ENCODE measurements around the gene KCNQ2. TPM values are rescaled to one million over a fixed set of nuclear protein-coding genes. Genes with fewer than 3 reads are reported as not detected.

Gene KCNQ2
- total RNA-seq, 1 donor from 2014 or later = 11.5 TPM

DNA sequence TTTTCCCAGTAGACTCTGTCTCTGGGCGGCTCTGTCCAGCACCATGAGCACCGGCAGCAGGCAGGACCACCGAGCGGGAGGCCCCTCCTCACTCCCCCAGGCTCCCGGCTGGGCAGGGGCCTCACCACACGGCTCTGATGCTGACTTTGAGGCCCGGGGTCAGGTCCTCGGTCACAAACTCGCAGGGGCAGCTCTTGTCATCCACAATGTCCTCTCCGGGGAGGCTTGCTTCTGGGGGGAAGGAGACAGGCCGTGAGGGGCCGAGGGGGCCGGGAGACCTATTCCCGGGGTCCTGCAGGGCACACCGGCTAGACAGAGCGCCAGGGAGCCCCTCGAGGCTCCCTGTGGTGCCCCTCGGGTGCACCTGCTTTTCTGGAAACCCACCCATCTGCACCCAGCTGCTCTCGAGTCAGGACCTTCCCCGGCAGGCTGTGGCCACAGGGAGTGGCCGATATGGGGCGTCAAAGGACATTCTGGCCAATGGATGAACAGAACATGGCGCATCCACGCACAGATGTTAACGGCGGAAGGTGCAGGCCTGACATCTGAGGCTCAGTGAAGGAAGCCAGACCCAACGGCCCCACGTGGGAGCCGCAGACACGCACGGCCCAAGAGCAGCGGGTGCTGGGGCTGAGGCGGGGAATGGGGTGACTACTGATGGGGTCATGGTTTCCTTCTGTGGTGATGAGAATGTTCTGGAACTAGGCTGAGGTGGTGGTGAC, 58.3 kb downstream of the KCNQ2 start:
- H3K27ac ChIP-seq (ENCODE audit: low read depth, low read length) = no peak overlapping the region
- no peaks in the 10 kb centered on the region for H3K79me2 ChIP-seq (ENCODE audit: insufficient read depth, low read length)
- Mint-ChIP-seq H3K27me3 (ENCODE audit: low read depth, unreplicated experiment) (peaks cover 23% of the 10 kb centered on the region), H3K36me3 (ENCODE audit: low read depth, unreplicated experiment) (no peaks in the 10 kb centered on the region), H3K27ac (ENCODE audit: unreplicated experiment) (no peak overlapping the region), H3K9me3 (ENCODE audit: unreplicated experiment) (peaks cover 2% of the 10 kb centered on the region), H3K4me1 (ENCODE audit: low read depth, unreplicated experiment) (no peaks in the 10 kb centered on the region), H3K4me3 (ENCODE audit: unreplicated experiment) (no peak overlapping the region)
- no peaks in the 10 kb centered on the region for H3K9me3 ChIP-seq (ENCODE audit: insufficient read depth, low read depth, low read length)
- H3K4me1 ChIP-seq (ENCODE audit: insufficient read depth, low read length) = no peaks in the 10 kb centered on the region
- H3K4me3 ChIP-seq (ENCODE audit: insufficient read depth, low read depth, low read length) = no peak overlapping the region
- no peaks in the 10 kb centered on the region for H3K36me3 ChIP-seq (ENCODE audit: insufficient read depth, low read length)
- no peak overlapping the region for H3K4me2 ChIP-seq (ENCODE audit: low read length)
- FAIRE-seq (no peak), DNase-seq (ENCODE audit: low read depth) (no peak)
- H3K27me3 ChIP-seq (ENCODE audit: insufficient read depth, low read length) = peaks cover 2% of the 10 kb centered on the region
- H2AFZ ChIP-seq (ENCODE audit: low read depth, low read length) = no peak overlapping the region
- TF ChIP-seq, protein P1, sequence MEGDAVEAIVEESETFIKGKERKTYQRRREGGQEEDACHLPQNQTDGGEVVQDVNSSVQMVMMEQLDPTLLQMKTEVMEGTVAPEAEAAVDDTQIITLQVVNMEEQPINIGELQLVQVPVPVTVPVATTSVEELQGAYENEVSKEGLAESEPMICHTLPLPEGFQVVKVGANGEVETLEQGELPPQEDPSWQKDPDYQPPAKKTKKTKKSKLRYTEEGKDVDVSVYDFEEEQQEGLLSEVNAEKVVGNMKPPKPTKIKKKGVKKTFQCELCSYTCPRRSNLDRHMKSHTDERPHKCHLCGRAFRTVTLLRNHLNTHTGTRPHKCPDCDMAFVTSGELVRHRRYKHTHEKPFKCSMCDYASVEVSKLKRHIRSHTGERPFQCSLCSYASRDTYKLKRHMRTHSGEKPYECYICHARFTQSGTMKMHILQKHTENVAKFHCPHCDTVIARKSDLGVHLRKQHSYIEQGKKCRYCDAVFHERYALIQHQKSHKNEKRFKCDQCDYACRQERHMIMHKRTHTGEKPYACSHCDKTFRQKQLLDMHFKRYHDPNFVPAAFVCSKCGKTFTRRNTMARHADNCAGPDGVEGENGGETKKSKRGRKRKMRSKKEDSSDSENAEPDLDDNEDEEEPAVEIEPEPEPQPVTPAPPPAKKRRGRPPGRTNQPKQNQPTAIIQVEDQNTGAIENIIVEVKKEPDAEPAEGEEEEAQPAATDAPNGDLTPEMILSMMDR (IDR thresholded peaks at IDR 0.05; ENCODE audit: insufficient read depth, low read depth, low read length) = no peak
- TF ChIP-seq EZH2 (IDR thresholded peaks at IDR 0.05; ENCODE audit: insufficient read depth, low read length) = no peak
- H3K9ac ChIP-seq (ENCODE audit: low read length) = no peak overlapping the region
- H4K20me1 ChIP-seq (ENCODE audit: insufficient read depth, low read length) = no peaks in the 10 kb centered on the region

DNA sequence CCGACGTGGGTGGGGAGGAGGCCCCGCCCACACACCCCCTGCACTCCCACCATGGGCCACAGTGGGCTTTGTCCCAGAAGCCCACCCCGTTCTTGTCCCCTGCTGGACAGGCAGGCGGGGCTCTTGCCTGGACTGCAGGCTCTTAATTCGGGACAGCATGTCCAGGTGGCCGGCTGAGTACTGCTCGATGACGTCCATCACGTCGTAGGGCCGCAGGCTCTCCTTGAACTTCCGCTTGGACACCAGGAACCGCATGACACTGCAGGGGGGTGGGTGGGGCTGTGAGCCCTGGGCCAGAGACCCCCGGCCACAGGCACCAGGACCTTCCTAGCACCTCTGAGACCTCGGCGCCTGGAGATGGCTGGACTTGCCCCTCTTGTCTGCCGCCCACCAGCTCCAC, 59.1 kb downstream of the KCNQ2 start:
- Mint-ChIP-seq H3K4me3 (ENCODE audit: unreplicated experiment) (no peak overlapping the region), H3K36me3 (ENCODE audit: low read depth, unreplicated experiment) (no peaks in the 10 kb centered on the region), H3K9me3 (ENCODE audit: unreplicated experiment) (peaks cover 2% of the 10 kb centered on the region), H3K27ac (ENCODE audit: unreplicated experiment) (no peak overlapping the region), H3K27me3 (ENCODE audit: low read depth, unreplicated experiment) (peaks cover 23% of the 10 kb centered on the region), H3K4me1 (ENCODE audit: low read depth, unreplicated experiment) (no peaks in the 10 kb centered on the region)
- no peak for TF ChIP-seq EZH2 (IDR thresholded peaks at IDR 0.05; ENCODE audit: insufficient read depth, low read length)
- TF ChIP-seq, protein P1 (IDR thresholded peaks at IDR 0.05; ENCODE audit: insufficient read depth, low read depth, low read length) = no peak
- Histone ChIP-seq H2AFZ (ENCODE audit: low read depth, low read length) (no peak overlapping the region), H3K36me3 (ENCODE audit: insufficient read depth, low read length) (no peaks in the 10 kb centered on the region), H3K4me3 (ENCODE audit: insufficient read depth, low read depth, low read length) (no peak overlapping the region), H3K27me3 (ENCODE audit: insufficient read depth, low read length) (peaks cover 2% of the 10 kb centered on the region), H4K20me1 (ENCODE audit: insufficient read depth, low read length) (no peaks in the 10 kb centered on the region), H3K27ac (ENCODE audit: low read depth, low read length) (no peak overlapping the region), H3K9me3 (ENCODE audit: insufficient read depth, low read depth, low read length) (no peaks in the 10 kb centered on the region), H3K4me1 (ENCODE audit: insufficient read depth, low read length) (no peaks in the 10 kb centered on the region), H3K4me2 (ENCODE audit: low read length) (no peak overlapping the region), H3K79me2 (ENCODE audit: insufficient read depth, low read length) (no peaks in the 10 kb centered on the region), H3K9ac (ENCODE audit: low read length) (no peak overlapping the region)
- FAIRE-seq (no peak), DNase-seq (ENCODE audit: low read depth) (no peak)

DNA sequence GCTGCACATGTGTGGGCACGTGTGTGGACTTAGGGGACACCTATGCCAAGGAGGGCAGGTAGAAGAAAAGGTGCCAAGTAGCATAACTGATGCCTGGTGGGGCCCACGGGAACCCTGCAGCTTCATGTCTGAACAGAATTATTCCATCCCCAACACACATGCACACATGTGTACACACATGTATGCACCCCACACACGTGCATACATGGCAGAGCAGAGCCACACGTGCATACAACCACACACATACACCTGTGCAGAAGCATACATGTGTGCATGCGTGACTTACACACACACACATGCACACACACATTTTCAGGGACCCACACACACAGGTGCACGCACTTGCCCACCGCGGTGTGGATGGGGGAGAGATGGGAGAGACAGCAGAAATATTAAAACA, 59.6 kb downstream of the KCNQ2 start:
- TF ChIP-seq, protein P1 (IDR thresholded peaks at IDR 0.05; ENCODE audit: insufficient read depth, low read depth, low read length) = no peak
- TF ChIP-seq EZH2 (IDR thresholded peaks at IDR 0.05; ENCODE audit: insufficient read depth, low read length) = no peak
- Histone ChIP-seq H3K27ac (ENCODE audit: low read depth, low read length) (no peak overlapping the region), H3K79me2 (ENCODE audit: insufficient read depth, low read length) (no peaks in the 10 kb centered on the region), H3K27me3 (ENCODE audit: insufficient read depth, low read length) (peaks cover 2% of the 10 kb centered on the region), H3K4me3 (ENCODE audit: insufficient read depth, low read depth, low read length) (no peak overlapping the region), H3K4me1 (ENCODE audit: insufficient read depth, low read length) (no peaks in the 10 kb centered on the region), H3K36me3 (ENCODE audit: insufficient read depth, low read length) (no peaks in the 10 kb centered on the region), H4K20me1 (ENCODE audit: insufficient read depth, low read length) (no peaks in the 10 kb centered on the region), H3K9ac (ENCODE audit: low read length) (no peak overlapping the region), H3K4me2 (ENCODE audit: low read length) (no peak overlapping the region), H2AFZ (ENCODE audit: low read depth, low read length) (no peak overlapping the region), H3K9me3 (ENCODE audit: insufficient read depth, low read depth, low read length) (no peaks in the 10 kb centered on the region)
- Mint-ChIP-seq H3K4me1 (ENCODE audit: low read depth, unreplicated experiment) (no peaks in the 10 kb centered on the region), H3K4me3 (ENCODE audit: unreplicated experiment) (no peak overlapping the region), H3K27ac (ENCODE audit: unreplicated experiment) (no peak overlapping the region), H3K27me3 (ENCODE audit: low read depth, unreplicated experiment) (peaks cover 23% of the 10 kb centered on the region), H3K9me3 (ENCODE audit: unreplicated experiment) (peaks cover 2% of the 10 kb centered on the region), H3K36me3 (ENCODE audit: low read depth, unreplicated experiment) (no peaks in the 10 kb centered on the region)
- no peak for DNase-seq (ENCODE audit: low read depth)
- no peak for FAIRE-seq
